Ovary (tissue), 9 donors: ENCODE measurements around the gene ATF1. TPM values are rescaled to one million over a fixed set of nuclear protein-coding genes. Genes with fewer than 3 reads are reported as not detected.
"Not testable (repeated sequence)": the region's sequence is repeated elsewhere in the genome, so short reads cannot be mapped to it uniquely, and the experiment has no call there.

Experiments
- DNase-seq, 5 donors: peaks; one replicate each; pipeline ENCODE4 v3.0.0-alpha.2; 2019 to 2020
- H3K27ac ChIP-seq, 2 donors: fragments of 200-600 bp; one replicate each; pipeline versions ENCODE4 v1.5.1 to v1.8.0; 2019 to 2022
- H3K27me3 ChIP-seq: fragments of 200-600 bp; one replicate; pipeline ENCODE4 v1.8.0; 2022
- H3K36me3 ChIP-seq: fragments of 200-600 bp; sonication (generic); one replicate; pipeline ENCODE4 v1.5.1; 2019
- H3K4me1 ChIP-seq: one replicate; pipeline ENCODE4 v1.8.1; 2013; ENCODE audit warnings: mild to moderate bottlenecking, moderate library complexity; ENCODE audit not compliant: insufficient read depth
- H3K4me3 ChIP-seq: fragments of 200-600 bp; sonication (generic); one replicate; pipeline ENCODE4 v1.5.1; 2017
- H3K9me3 ChIP-seq, 2 donors: fragments of 200-600 bp in 1 of 2; sonication (generic) in 1 of 2; one replicate each; pipeline versions ENCODE4 v1.5.1 to v1.8.1; 2013 to 2019; ENCODE audit warnings: mild to moderate bottlenecking in 1 of 2, moderate library complexity in 1 of 2
- EP300 ChIP-seq: sonication (generic); formaldehyde crosslinking; IDR thresholded peaks from one replicate; pipeline ENCODE4 v1.6.1; 2017; ENCODE audit warnings: antibody characterized with exemption
- POLR2A ChIP-seq: fragments of 450-650 bp; IDR thresholded peaks from one replicate; pipeline ENCODE4 v1.6.1; 2017; ENCODE audit warnings: antibody characterized with exemption, mild to moderate bottlenecking, moderate library complexity
- WGBS, 3 donors: extraction: QIAGEN DNeasy Blood & Tissue Kit in 1 of 3; methylation state at CpG; one replicate each; pipeline versions ENCODE4 v1.1.5 to v1.1.7; 2013 to 2017; 5-methylcytosine and 5-hydroxymethylcytosine counted together
- intact Hi-C, 4 donors: fragments of 100-400 bp; cut with DNase I; formaldehyde crosslinking; loops; one replicate each; pipeline versions ENCODE4 v1.11.0 to v1.15.1; 2022 to 2023
- polyA plus RNA-seq, 2 donors: library from polyadenylated mRNA; stranded (reverse); fragments of 200-250 nt in 1 of 2; fragments of 350-450 nt in 1 of 2; fragmentation: Illumina TruSeq in 1 of 2; extraction: RNeasy Lipid Tissue Mini Kit (QIAGEN cat#74804) in 1 of 2; gene quantifications; one replicate each; pipeline ENCODE4 v1.2.3, GENCODE V29; 2013 to 2014
- small RNA-seq: library from RNA; depleted of rRNA; stranded (forward); fragments of <200 nt; gene quantifications from one replicate; pipeline ENCODE3, GENCODE V24; 2016
- total RNA-seq, 7 donors: library from RNA; depleted of rRNA in 2 of 7; stranded (reverse); fragments of >200 nt in 2 of 7; fragmentation: NEBNext Ultra II Directional in 3 of 7; extraction: Animal tissue kit (Norgen Biotek cat#: 25700) in 3 of 7; gene quantifications; one replicate each; pipeline versions ENCODE4 v1.1.0 to v1.2.4, GENCODE V29; 2016 to 2023
- TF ChIP-seq, protein P1 (sequence below), 3 donors: fragments of 450-650 bp in 2 of 3; fragments of 200-600 bp in 1 of 3; IDR thresholded peaks; one replicate each; pipeline versions ENCODE4 v1.5.1 to v1.8.0; 2016 to 2022; ENCODE audit warnings: antibody characterized with exemption in 3 of 3, mild to moderate bottlenecking in 1 of 3
- donor health status: DM: no; HTN: no; CAD: no; lungs with moderate emphysema.
- donor health status: DM: no; HTN: no; CAD: no.
- donor health status: Bipolar disorder and iron deficiency.
- donor health status: DM: yes; HTN: yes; CAD: no.
- donor health status: DM: no; HTN: no; CAD: no.
- donor health status: DM: yes; HTN: yes; CAD: no.

ATF1 gene
- total and polyA plus RNA-seq, 9 donors, result 17.9 to 55.6 (median 41.3) TPM

DNA sequence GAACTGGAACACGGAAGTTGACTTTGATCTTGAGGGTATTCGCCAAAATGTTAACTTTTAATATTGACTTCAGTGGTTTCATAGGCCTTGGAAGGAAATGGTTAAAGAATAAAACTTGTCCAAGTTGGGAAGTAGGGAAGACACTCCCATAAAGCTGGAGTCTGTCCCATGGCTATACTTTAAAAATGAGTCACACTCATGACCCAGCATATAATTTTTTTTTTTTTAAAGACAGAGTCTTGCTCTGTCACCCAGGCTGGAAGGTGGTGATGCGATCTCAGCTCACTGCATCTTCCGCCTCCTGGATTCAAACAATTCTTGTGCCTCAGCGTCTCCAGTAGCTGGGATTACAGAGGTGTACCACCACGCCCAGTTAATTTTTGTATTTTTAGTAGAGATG, 98.4 kb downstream of the ATF1 start:
- intact Hi-C loops, result no loop called here
- Histone ChIP-seq H3K4me3 (no peak overlapping the region), H3K36me3 (no peaks in the 10 kb centered on the region), H3K9me3 (no peaks in the 10 kb centered on the region), H3K4me1 (no peaks in the 10 kb centered on the region), H3K27me3 (no peaks in the 10 kb centered on the region), H3K27ac (no peak overlapping the region)
- TF ChIP-seq, protein P1, sequence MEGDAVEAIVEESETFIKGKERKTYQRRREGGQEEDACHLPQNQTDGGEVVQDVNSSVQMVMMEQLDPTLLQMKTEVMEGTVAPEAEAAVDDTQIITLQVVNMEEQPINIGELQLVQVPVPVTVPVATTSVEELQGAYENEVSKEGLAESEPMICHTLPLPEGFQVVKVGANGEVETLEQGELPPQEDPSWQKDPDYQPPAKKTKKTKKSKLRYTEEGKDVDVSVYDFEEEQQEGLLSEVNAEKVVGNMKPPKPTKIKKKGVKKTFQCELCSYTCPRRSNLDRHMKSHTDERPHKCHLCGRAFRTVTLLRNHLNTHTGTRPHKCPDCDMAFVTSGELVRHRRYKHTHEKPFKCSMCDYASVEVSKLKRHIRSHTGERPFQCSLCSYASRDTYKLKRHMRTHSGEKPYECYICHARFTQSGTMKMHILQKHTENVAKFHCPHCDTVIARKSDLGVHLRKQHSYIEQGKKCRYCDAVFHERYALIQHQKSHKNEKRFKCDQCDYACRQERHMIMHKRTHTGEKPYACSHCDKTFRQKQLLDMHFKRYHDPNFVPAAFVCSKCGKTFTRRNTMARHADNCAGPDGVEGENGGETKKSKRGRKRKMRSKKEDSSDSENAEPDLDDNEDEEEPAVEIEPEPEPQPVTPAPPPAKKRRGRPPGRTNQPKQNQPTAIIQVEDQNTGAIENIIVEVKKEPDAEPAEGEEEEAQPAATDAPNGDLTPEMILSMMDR (IDR thresholded peaks at IDR 0.05), result no peak
- no peak for TF ChIP-seq POLR2A
- TF ChIP-seq EP300, result no peak
- WGBS, 3 donors, result 91 to 94% (median 92%) methylated on average over 6 of the region's 6 CpGs
- DNase-seq, result no peak

DNA sequence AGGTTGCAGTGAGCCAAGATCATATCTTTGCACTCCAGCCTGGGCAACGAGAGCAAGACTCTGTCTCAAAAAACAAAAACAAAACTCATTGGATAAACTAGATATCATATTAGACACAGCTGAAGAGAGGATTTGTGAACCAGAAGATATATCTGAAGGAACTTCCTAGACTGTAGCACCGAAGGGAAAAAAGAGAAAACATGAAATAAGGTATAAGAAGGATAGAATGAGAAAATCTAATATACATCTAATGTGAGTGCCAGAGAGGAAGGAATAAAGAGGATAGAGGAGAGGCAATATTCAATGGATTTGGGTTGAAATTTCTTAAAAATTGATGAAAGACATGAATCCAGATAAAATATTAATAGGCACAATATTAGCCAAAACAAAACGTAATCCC, 101.4 kb downstream of the ATF1 start:
- WGBS, 3 donors, result 83 to 88% (median 87%) methylated on average over 3 of the region's 3 CpGs
- no peak for DNase-seq
- Histone ChIP-seq H3K27me3 (no peaks in the 10 kb centered on the region), H3K36me3 (no peaks in the 10 kb centered on the region), H3K4me1 (no peaks in the 10 kb centered on the region), H3K4me3 (no peak overlapping the region), H3K27ac (no peak overlapping the region), H3K9me3 (no peaks in the 10 kb centered on the region)
- intact Hi-C loops, result no loop called here
- TF ChIP-seq, protein P1 (IDR thresholded peaks at IDR 0.05), result no peak
- no peak for TF ChIP-seq EP300
- no peak for TF ChIP-seq POLR2A

DNA sequence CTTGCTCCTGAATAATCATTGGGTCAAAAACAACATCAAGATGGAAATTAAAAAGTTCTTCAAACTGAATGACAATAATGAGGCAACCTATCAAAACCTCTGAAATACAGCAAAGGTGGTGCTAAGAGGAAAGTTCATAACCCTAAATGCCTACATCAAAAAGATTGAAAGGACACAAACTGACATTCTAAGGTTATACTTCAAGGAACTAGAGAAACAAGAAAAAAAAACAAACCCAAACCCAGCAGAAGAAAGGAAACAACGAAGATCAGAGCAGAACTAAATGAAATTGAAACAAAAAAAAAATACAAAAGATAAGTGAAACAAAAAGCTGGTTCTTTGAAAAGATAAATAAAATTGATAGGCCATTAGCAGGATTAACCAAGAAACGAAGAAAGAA, 105.0 kb downstream of the ATF1 start:
- DNase-seq, H3K4me3 ChIP-seq, H3K27ac ChIP-seq, H3K27me3 ChIP-seq, H3K36me3 ChIP-seq, intact Hi-C loops, H3K4me1 ChIP-seq, H3K9me3 ChIP-seq: not testable (repeated sequence)
- WGBS, 3 donors, result 26 to 58% (median 28%) methylated on average over 2 of the region's 2 CpGs

Small RNAs within 50 kb of the gene (small RNA-seq; reads per million reads assigned to genes)
- not detected for gene AC013244.2
- gene RF00019, result not detected
- not detected for gene RN7SL519P

Other genes with a start within 250 kb of the ATF1 start
- not detected for gene TMPRSS12, start 78.8 kb downstream of the ATF1 start, total RNA-seq
- gene TMPRSS12, start 78.8 kb downstream of the ATF1 start, polyA plus RNA-seq, result not detected
- not detected for gene HIGD1C, start 188.4 kb downstream of the ATF1 start, total RNA-seq
- not detected for gene HIGD1C, start 188.4 kb downstream of the ATF1 start, polyA plus RNA-seq